IPS DF 4.7 (cell line): ENCODE measurements around the gene CYP4F11.
"Not testable (repeated sequence)": the region's sequence is repeated elsewhere in the genome, so short reads cannot be mapped to it uniquely, and the experiment has no call there.

Source experiments
- DNase-seq: peaks from one replicate; pipeline ENCODE4 v3.0.0-alpha.2; 2013; ENCODE audit warnings: low spot score; ENCODE audit errors: extremely low read depth

Gene CYP4F11

GRCh38 chr19:15885167-15885566 lies 49.2 kb downstream of the CYP4F11 start:
- DNase-seq = no peak

DNA sequence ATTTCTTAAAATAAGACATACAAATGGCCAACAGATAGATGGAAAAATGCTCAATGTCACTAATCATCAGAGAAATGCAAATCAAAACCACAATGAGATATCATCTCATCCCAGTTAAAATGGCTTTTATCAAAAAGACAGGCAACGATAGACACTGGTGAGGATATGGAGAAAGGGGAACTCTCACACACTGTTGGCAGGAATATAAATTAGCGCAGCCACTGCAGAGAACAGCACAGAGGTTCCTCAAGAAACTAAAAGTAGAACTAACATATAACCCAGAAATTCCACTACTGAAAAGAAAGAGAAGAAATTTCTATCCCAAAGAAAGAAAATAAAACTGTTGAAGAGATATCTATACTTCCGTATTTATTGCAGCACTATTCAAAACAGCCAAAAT lies 51.0 kb downstream of the CYP4F11 start:
- not testable (repeated sequence) for DNase-seq

DNA sequence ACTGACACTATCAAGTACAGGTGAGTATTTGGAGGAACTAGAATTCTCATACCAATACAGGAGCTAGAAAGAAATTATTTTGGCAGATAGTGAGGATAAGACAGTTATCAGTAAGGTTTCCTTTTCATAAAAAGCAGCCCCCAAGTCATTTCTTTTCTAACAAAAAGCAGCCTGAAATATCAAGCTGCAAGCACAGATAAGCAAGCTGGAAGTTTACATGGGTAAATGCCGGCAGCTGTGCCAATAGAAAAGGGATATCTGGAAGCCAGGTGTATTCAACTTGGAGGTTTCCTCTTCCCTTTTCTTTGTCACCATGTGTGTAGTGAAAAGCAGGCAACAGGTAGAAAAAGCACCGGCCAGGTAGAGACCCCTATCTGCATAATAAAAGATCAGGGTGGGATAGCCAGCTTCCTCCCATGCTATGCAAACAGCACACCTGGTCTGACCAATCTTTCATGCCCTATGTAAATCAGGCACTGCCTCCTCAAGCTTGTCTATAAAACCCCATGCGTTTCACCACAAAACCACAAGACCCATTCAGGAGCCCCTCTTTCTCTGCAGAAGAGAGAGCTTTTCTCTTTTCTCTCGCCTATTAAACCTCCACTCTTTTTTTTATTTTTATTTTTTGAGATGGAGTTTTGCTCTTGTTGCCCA lies 59.4 kb downstream of the CYP4F11 start:
- no peak for DNase-seq

GRCh38 chr19:15873771-15874170 lies 60.6 kb downstream of the CYP4F11 start:
- DNase-seq = not testable (repeated sequence)

DNA sequence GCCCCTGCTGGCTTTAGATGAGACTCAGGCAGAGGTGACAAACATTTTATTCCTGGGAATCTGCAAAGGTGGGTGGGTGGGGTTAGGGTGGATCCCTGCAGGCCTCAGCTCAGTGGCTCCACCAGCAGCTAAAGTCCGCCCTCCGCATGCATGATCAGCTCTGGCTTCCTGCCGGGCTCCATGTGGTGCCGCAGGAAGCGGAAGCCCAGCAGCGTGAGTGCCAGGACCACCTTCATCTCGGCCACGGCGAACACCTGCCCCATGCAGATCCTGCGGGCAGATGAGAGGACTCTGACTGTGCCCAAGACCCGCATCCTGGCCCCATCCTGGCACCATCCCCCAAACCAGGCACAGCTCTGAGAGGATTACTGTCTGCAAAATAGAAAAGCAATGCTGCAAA lies 62.8 kb downstream of the CYP4F11 start:
- no peak for DNase-seq

DNA sequence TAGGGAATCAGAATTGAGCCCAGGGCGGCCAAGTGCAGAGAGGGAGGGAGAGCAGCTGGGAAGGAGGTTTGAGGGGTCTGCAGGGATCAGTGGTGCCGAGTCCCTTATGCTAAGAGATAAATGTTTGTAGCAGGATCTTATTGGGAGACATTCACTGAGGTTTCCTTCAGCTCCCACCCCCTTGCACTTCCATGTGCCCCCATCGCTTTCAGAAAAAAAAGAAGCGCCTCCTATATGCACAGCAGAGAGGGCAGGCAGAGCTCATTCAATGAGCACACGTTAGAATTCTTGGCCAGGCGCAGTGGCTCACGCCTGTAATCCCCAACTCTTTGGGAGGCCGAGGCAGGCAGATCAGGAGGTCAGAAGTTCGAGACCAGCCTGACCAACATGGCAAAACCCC lies 64.5 kb downstream of the CYP4F11 start:
- DNase-seq = no peak

DNA sequence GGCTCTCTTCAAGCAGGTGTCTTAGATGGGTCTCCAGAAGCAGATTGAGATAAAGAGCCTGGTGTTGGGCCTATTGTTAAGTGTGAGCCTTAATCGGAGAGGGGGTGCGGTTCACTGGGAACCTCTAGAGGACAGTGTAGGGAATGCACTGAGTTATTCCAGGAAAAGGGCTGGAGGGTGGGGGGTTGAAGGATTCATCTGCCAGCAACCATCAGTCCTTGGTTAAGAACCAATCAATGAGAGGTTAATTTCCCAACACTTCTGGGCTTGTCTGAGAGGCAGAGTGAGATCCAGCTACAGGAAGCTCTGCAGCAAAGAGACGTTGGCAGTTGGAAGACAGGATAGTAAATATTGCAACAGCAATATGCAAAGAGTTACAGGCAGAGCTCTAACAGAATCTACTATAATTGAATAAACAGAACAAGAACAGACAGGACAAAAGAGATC lies 65.2 kb downstream of the CYP4F11 start:
- DNase-seq = no peak

DNA sequence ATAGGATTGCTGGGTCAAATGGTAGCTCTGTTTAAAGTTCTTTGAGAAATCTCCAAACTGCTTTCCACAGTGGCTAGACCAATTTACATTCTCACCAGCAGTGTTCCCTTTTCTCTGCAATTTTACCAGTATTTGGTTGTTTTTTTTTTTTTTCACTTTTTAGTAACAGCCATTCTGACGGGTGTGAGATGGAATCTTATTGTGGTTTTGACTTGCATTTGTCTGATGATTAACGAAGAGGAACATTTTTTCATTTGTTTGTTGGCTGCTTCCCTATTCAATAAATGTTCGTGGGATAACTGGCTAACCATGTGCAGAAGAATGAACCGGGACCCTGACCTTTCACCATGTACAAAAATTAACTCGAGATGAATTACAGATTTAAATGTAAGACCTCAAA lies 67.7 kb downstream of the CYP4F11 start:
- DNase-seq = no peak

DNA sequence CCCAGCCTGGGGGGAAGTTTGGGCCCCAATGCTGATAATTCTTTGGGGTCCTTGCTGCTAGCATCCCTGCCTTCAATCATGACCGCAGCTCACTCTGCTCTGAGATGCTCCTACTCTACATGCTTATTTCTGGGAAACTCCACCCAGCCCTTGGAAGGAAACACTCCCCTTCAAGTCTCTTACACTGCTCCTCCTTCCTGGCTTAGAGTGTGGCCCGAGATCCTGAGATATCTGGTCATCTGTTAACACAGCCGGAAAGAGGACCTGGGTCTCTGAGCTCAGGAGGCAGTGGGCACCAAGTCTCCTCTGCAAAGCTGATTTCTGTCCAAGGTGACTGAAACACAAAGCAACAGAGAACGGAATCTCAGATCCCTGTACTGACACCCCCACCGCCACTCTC lies 69.5 kb downstream of the CYP4F11 start:
- DNase-seq = no peak

- no peak for DNase-seq
Measured at GRCh38 chr19:15863272-15863671, 71.1 kb downstream of the CYP4F11 start.

GRCh38 chr19:15862444-15862843 lies 71.9 kb downstream of the CYP4F11 start:
- DNase-seq = no peak
